Coronary artery (tissue), 2 donors: ENCODE data around the gene PNPLA8.

Experiments used
- DNase-seq: peaks from one replicate; pipeline ENCODE4 v3.0.0-alpha.2; 2017; ENCODE audit warnings: low spot score
- H3K27ac ChIP-seq, 2 donors: fragments of 200-600 bp; sonication (generic); one replicate each; pipeline ENCODE4 v1.5.1; 2016 to 2019
- H3K4me3 ChIP-seq: fragments of 200-600 bp; sonication (generic); 2 replicates; pipeline ENCODE4 v1.5.1; 2016; ENCODE audit warnings: mild to moderate bottlenecking, moderate library complexity
- TF ChIP-seq, protein P1 (sequence below): fragments of 200-600 bp; sonication (generic); IDR thresholded peaks from one replicate; pipeline ENCODE4 v1.5.1; 2019; ENCODE audit warnings: antibody characterized with exemption

PNPLA8 gene

GRCh38 chr7:108487646-108488045, 38.3 kb downstream of the PNPLA8 start:
- H3K4me3 ChIP-seq, result no peak overlapping the region
- no peak for DNase-seq
- TF ChIP-seq, protein P1, sequence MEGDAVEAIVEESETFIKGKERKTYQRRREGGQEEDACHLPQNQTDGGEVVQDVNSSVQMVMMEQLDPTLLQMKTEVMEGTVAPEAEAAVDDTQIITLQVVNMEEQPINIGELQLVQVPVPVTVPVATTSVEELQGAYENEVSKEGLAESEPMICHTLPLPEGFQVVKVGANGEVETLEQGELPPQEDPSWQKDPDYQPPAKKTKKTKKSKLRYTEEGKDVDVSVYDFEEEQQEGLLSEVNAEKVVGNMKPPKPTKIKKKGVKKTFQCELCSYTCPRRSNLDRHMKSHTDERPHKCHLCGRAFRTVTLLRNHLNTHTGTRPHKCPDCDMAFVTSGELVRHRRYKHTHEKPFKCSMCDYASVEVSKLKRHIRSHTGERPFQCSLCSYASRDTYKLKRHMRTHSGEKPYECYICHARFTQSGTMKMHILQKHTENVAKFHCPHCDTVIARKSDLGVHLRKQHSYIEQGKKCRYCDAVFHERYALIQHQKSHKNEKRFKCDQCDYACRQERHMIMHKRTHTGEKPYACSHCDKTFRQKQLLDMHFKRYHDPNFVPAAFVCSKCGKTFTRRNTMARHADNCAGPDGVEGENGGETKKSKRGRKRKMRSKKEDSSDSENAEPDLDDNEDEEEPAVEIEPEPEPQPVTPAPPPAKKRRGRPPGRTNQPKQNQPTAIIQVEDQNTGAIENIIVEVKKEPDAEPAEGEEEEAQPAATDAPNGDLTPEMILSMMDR, result no peak
- no peak overlapping the region for H3K27ac ChIP-seq

GRCh38 chr7:108486291-108486966, 39.5 kb downstream of the PNPLA8 start:
- H3K4me3 ChIP-seq, result no peak overlapping the region
- H3K27ac ChIP-seq, result no peak overlapping the region
- TF ChIP-seq, protein P1, result no peak
- DNase-seq, result no peak

- TF ChIP-seq, protein P1, result no peak
- Histone ChIP-seq H3K4me3 (no peak overlapping the region), H3K27ac (no peak overlapping the region)
- no peak for DNase-seq
Observed at GRCh38 chr7:108484137-108484536, 41.8 kb downstream of the PNPLA8 start.

GRCh38 chr7:108480311-108480710, 45.6 kb downstream of the PNPLA8 start:
- TF ChIP-seq, protein P1, result no peak
- H3K27ac ChIP-seq, result no peak overlapping the region
- no peak overlapping the region for H3K4me3 ChIP-seq
- no peak for DNase-seq

GRCh38 chr7:108479751-108480150, 46.2 kb downstream of the PNPLA8 start:
- DNase-seq, result no peak
- H3K27ac ChIP-seq, result no peak overlapping the region
- TF ChIP-seq, protein P1, result no peak
- no peak overlapping the region for H3K4me3 ChIP-seq

- Histone ChIP-seq H3K4me3 (no peak overlapping the region), H3K27ac (no peak overlapping the region)
- TF ChIP-seq, protein P1, result no peak
- no peak for DNase-seq
Observed at GRCh38 chr7:108479118-108479517, 46.8 kb downstream of the PNPLA8 start.

GRCh38 chr7:108468246-108468645, 57.7 kb downstream of the PNPLA8 start:
- TF ChIP-seq, protein P1, result no peak
- Histone ChIP-seq H3K4me3 (no peak overlapping the region), H3K27ac (no peak overlapping the region)
- no peak for DNase-seq
